IMR-90 (cell line): ENCODE data around the gene FAM168A. TPM values are rescaled to one million over a fixed set of nuclear protein-coding genes. Genes with fewer than 3 reads are reported as not detected.

Source experiments
- ATAC-seq: fragments of 200-7000 bp; cut with Tn5 transposase; 2 replicates; pipeline ENCODE4 v1.9.1; 2020; ENCODE audit warnings: low read depth, mild to moderate bottlenecking, moderate library complexity
- BruUV-seq: library from RNA; stranded (reverse); fragments of 400-500 nt; replicated peaks from 2 replicates; lab custom pipeline; 2021; lab: Mats Ljungman, UMichigan
- CTCF ChIA-PET: fragments of 300-600 bp; formaldehyde crosslinking; extraction: SDS; loops from one replicate; lab custom pipeline; 2021; ENCODE audit warnings: antibody characterized with exemption; lab: Yijun Ruan, JAX
- POLR2A ChIA-PET: fragments of 300-600 bp; sonication (Branson Sonifier 250); formaldehyde crosslinking; loops from one replicate; lab custom pipeline; 2022; ENCODE audit warnings: antibody characterized with exemption; ENCODE audit not compliant: unreplicated experiment; lab: Charles Lee
- DNase-seq: peaks from one replicate; pipeline ENCODE4 v3.0.0; 2013
- H2AFZ ChIP-seq: replicated peaks from 2 replicates; pipeline ENCODE3; 2013; ENCODE audit warnings: low read length, mild to moderate bottlenecking; ENCODE audit not compliant: poor library complexity
- H2AK5ac ChIP-seq: 2 replicates; pipeline ENCODE4 v1.6.1; 2013; ENCODE audit warnings: low read depth, low read length, inconsistent platforms
- H2AK9ac ChIP-seq: replicated peaks from 2 replicates; pipeline ENCODE3; 2013; ENCODE audit warnings: mild to moderate bottlenecking, low read depth, low read length, moderate library complexity; ENCODE audit not compliant: poor library complexity
- H2BK120ac ChIP-seq: 2 replicates; pipeline ENCODE4 v1.6.1; 2013; ENCODE audit warnings: low read depth, low read length, inconsistent platforms
- H2BK15ac ChIP-seq: 3 replicates; pipeline ENCODE4 v1.6.1; 2013; ENCODE audit warnings: low read depth, low read length, inconsistent platforms
- H2BK20ac ChIP-seq: 2 replicates; pipeline ENCODE4 v1.6.1; 2013; ENCODE audit warnings: low read depth, mild to moderate bottlenecking, inconsistent platforms, low read length, moderate library complexity
- H2BK5ac ChIP-seq: 2 replicates; pipeline ENCODE4 v1.6.1; 2013; ENCODE audit warnings: mild to moderate bottlenecking, low read depth, low read length, inconsistent platforms; ENCODE audit not compliant: poor library complexity, severe bottlenecking
- H3K14ac ChIP-seq: replicated peaks from 2 replicates; pipeline ENCODE4 v1.6.1; 2013; ENCODE audit warnings: low read depth, low read length, inconsistent platforms
- H3K18ac ChIP-seq: 2 replicates; pipeline ENCODE4 v1.6.1; 2013; ENCODE audit warnings: low read depth, low read length, control low read depth
- H3K23ac ChIP-seq: 2 replicates; pipeline ENCODE4 v1.6.1; 2013; ENCODE audit warnings: low read depth, low read length, inconsistent platforms
- H3K27ac ChIP-seq: 2 replicates; pipeline ENCODE4 v1.5.1; 2013; ENCODE audit warnings: mild to moderate bottlenecking, control low read depth, low read length; ENCODE audit not compliant: insufficient read depth
- H3K27me3 ChIP-seq: 2 replicates; pipeline ENCODE4 v1.6.1; 2013; ENCODE audit warnings: low read length; ENCODE audit not compliant: control insufficient read depth, insufficient read depth
- H3K36me3 ChIP-seq: 2 replicates; pipeline ENCODE4 v1.6.1; 2013; ENCODE audit warnings: low read length, mixed read lengths; ENCODE audit not compliant: control insufficient read depth, insufficient read depth
- H3K4ac ChIP-seq: 2 replicates; pipeline ENCODE4 v1.6.1; 2013; ENCODE audit warnings: low read depth, low read length, inconsistent platforms
- H3K4me1 ChIP-seq: 2 replicates; pipeline ENCODE4 v1.6.1; 2013; ENCODE audit warnings: low read length, mixed read lengths; ENCODE audit not compliant: control insufficient read depth, insufficient read depth
- H3K4me2 ChIP-seq: 2 replicates; pipeline ENCODE4 v1.6.1; 2013; ENCODE audit warnings: low read depth, mild to moderate bottlenecking, control low read depth, low read length, moderate library complexity
- H3K4me3 ChIP-seq: 2 replicates; pipeline ENCODE4 v1.5.1; 2013; ENCODE audit warnings: low read depth, mild to moderate bottlenecking, control low read depth, low read length, moderate library complexity; ENCODE audit not compliant: insufficient read depth
- H3K56ac ChIP-seq: 2 replicates; pipeline ENCODE4 v1.6.1; 2013; ENCODE audit warnings: low read length, inconsistent platforms; ENCODE audit not compliant: insufficient read depth; ENCODE audit errors: extremely low read depth
- H3K79me1 ChIP-seq, 2 experiments: 2 replicates each; pipeline ENCODE4 v1.6.1; 2013; ENCODE audit warnings: low read length in 2 of 2, inconsistent platforms in 1 of 2, low read depth in 1 of 2
- H3K9ac ChIP-seq: 2 replicates; pipeline ENCODE4 v1.6.1; 2013; ENCODE audit warnings: low read depth, low read length, control low read depth
- H3K9me1 ChIP-seq: 2 replicates; pipeline ENCODE4 v1.6.1; 2013; ENCODE audit warnings: low read length, inconsistent platforms; ENCODE audit not compliant: insufficient read depth
- H3K9me3 ChIP-seq: 2 replicates; pipeline ENCODE4 v1.6.1; 2013; ENCODE audit warnings: low read length; ENCODE audit not compliant: control insufficient read depth, insufficient read depth
- H4K20me1 ChIP-seq: 2 replicates; pipeline ENCODE4 v1.6.1; 2013; ENCODE audit warnings: low read length, inconsistent platforms; ENCODE audit not compliant: insufficient read depth
- H4K5ac ChIP-seq: 2 replicates; pipeline ENCODE4 v1.6.1; 2013; ENCODE audit warnings: mild to moderate bottlenecking, low read depth, low read length, control low read depth
- H4K8ac ChIP-seq, 2 experiments: 2 replicates each; pipeline ENCODE4 v1.6.1; 2013; ENCODE audit warnings: low read depth in 2 of 2, low read length in 2 of 2, control low read depth in 1 of 2, inconsistent platforms in 1 of 2
- H4K91ac ChIP-seq: 2 replicates; pipeline ENCODE4 v1.6.1; 2013; ENCODE audit warnings: low read depth, low read length, inconsistent platforms; ENCODE audit not compliant: insufficient read depth
- BHLHE40 ChIP-seq: fragments of 150-350 bp; IDR thresholded peaks from 2 replicates; pipeline ENCODE4 v1.6.1; 2016; ENCODE audit warnings: mild to moderate bottlenecking, low read depth, low read length
- CEBPB ChIP-seq: IDR thresholded peaks from 2 replicates; pipeline ENCODE4 v1.6.1; 2012; ENCODE audit warnings: low read depth, low read length, improper control_type of control experiment
- CHD1 ChIP-seq: IDR thresholded peaks from 2 replicates; pipeline ENCODE4 v1.6.1; 2012; ENCODE audit warnings: low read depth, low read length, improper control_type of control experiment
- CTCF ChIP-seq: conservative IDR thresholded peaks from 2 replicates; pipeline ENCODE4 v1.5.1; 2012; ENCODE audit warnings: mild to moderate bottlenecking, low read depth, low read length, improper control_type of control experiment
- ELK1 ChIP-seq: fragments of 150-350 bp; IDR thresholded peaks from 2 replicates; pipeline ENCODE4 v1.6.1; 2016; ENCODE audit warnings: low read depth, mild to moderate bottlenecking, low read length, moderate library complexity, borderline replicate concordance
- FOS ChIP-seq: fragments of 150-350 bp; IDR thresholded peaks from 2 replicates; pipeline ENCODE4 v1.6.1; 2016; ENCODE audit warnings: low read depth, low read length
- MAFK ChIP-seq: IDR thresholded peaks from 2 replicates; pipeline ENCODE4 v1.6.1; 2012; ENCODE audit warnings: low read depth, low read length, improper control_type of control experiment
- MAZ ChIP-seq: IDR thresholded peaks from 2 replicates; pipeline ENCODE4 v1.6.1; 2012; ENCODE audit warnings: low read depth, mild to moderate bottlenecking, low read length, improper control_type of control experiment, moderate library complexity, borderline replicate concordance
- MXI1 ChIP-seq: IDR thresholded peaks from 2 replicates; pipeline ENCODE4 v1.6.1; 2012; ENCODE audit warnings: low read depth, mild to moderate bottlenecking, low read length, moderate library complexity, borderline replicate concordance
- NFE2L2 ChIP-seq: fragments of 150-350 bp; IDR thresholded peaks from 2 replicates; pipeline ENCODE4 v1.6.1; 2016; ENCODE audit warnings: low read depth, mild to moderate bottlenecking, low read length
- POLR2A ChIP-seq: IDR thresholded peaks from 2 replicates; pipeline ENCODE4 v1.6.1; 2012; ENCODE audit warnings: mild to moderate bottlenecking, low read depth, low read length
- RAD21 ChIP-seq: IDR thresholded peaks from 2 replicates; pipeline ENCODE4 v1.6.1; 2012; ENCODE audit warnings: low read length, improper control_type of control experiment
- RCOR1 ChIP-seq: IDR thresholded peaks from 2 replicates; pipeline ENCODE4 v1.6.1; 2012; ENCODE audit warnings: mild to moderate bottlenecking, low read length, improper control_type of control experiment; ENCODE audit not compliant: insufficient replicate concordance
- RFX5 ChIP-seq: IDR thresholded peaks from 2 replicates; pipeline ENCODE4 v1.8.0; 2012; ENCODE audit warnings: low read depth, mild to moderate bottlenecking, low read length, moderate library complexity
- SMC3 ChIP-seq: fragments of 150-350 bp; IDR thresholded peaks from 2 replicates; pipeline ENCODE4 v1.6.1; 2016; ENCODE audit warnings: low read depth, mild to moderate bottlenecking, antibody characterized with exemption, low read length, moderate library complexity
- WGBS, 2 experiments: methylation state at CpG; one replicate each; pipeline versions ENCODE4 v1.1.5 to v1.1.7; 2013; ENCODE audit warnings: missing lambda C conversion rate in 2 of 2; ENCODE audit not compliant: insufficient read length in 1 of 2; ENCODE audit errors: extremely low coverage in 2 of 2; 5-methylcytosine and 5-hydroxymethylcytosine counted together
- dilution Hi-C: fragments of 300-500 bp; cut with HindIII; formaldehyde crosslinking; loops from one replicate; pipeline ENCODE4 v1.14.3; 2018; ENCODE audit warnings: low sequenced_read_pairs; ENCODE audit not compliant: unreplicated experiment
- in situ Hi-C: fragments of 300-500 bp; cut with MboI; formaldehyde crosslinking; loops from 3 replicates; pipeline ENCODE4 v1.14.3; 2019; ENCODE audit warnings: low sequenced_read_pairs, inconsistent platforms, mixed read lengths
- intact Hi-C: fragments of 100-400 bp; cut with micrococcal nuclease; formaldehyde crosslinking; loops from 2 replicates; pipeline ENCODE4 v1.10.0; 2022
- polyA plus RNA-seq, 3 experiments: library from polyadenylated mRNA; depleted of rRNA; stranded (reverse); fragments of >200 nt; gene quantifications; 2 replicates each; pipeline ENCODE4 v1.2.3, GENCODE V29; 2012; ENCODE audit warnings: low replicate concordance in 1 of 3
- total RNA-seq: library from RNA; depleted of rRNA; stranded (reverse); fragments of >200 nt; gene quantifications from 2 replicates; pipeline ENCODE4 v1.2.3, GENCODE V29; 2012
- TF ChIP-seq, protein P1 (sequence below): fragments of 150-350 bp; IDR thresholded peaks from 2 replicates; pipeline ENCODE4 v1.6.1; 2017; ENCODE audit warnings: mild to moderate bottlenecking, antibody characterized with exemption, low read length, low read depth

The FAM168A gene
- total and polyA plus RNA-seq, 2 of the 4 experiments (the other 2 are of a cell fraction): 13.1 to 22.8 TPM

DNA sequence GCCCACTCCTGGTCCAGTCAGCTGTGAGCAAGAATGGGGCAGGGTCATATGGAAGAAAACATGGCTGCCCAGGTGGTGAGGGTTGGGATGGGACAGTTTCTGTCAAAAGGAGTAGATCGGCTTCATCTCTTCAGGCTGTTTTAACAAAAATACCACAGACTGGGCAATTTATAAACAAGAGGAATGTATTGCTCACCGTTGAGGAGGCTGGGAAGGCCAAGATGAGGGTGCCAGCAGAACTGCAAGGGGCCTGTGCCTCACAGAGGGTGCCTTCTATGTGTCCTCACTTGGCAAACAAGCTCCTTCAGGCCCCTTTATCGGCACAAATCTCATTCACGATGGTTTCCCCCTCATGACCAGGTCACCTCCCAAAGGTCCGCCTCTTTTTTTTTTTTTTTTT lies 239.8 kb downstream of the FAM168A start:
- DNase-seq (peak; percentile 56), ATAC-seq (peak; percentile 76)
- ChIA-PET POLR2A (no interaction called here), CTCF (interaction anchor here (0.5 kb wide), 1 partner anchor 237 kb away, joined by 3 read pairs; no protein-coding TSS in a partner anchor)
- no peak overlapping the region for H3K27ac ChIP-seq
- H3K36me3 ChIP-seq: peaks cover 81% of the 10 kb centered on the region
- no peak overlapping the region for H2BK5ac ChIP-seq
- H2AFZ ChIP-seq: peak overlapping the region; percentile 14
- no peak overlapping the region for H2BK120ac ChIP-seq
- no peak for TF ChIP-seq RCOR1
- no peak for TF ChIP-seq MAZ
- TF ChIP-seq SMC3: no peak
- TF ChIP-seq FOS: no peak
- TF ChIP-seq RFX5: no peak
- TF ChIP-seq POLR2A: no peak
- TF ChIP-seq BHLHE40: no peak
- TF ChIP-seq CTCF: no peak
- TF ChIP-seq CHD1: no peak
- TF ChIP-seq ELK1: no peak
- no peak for TF ChIP-seq RAD21
- no peak for TF ChIP-seq NFE2L2
- TF ChIP-seq MAFK: no peak
- TF ChIP-seq CEBPB: no peak
- TF ChIP-seq MXI1: no peak
- TF ChIP-seq, protein P1, sequence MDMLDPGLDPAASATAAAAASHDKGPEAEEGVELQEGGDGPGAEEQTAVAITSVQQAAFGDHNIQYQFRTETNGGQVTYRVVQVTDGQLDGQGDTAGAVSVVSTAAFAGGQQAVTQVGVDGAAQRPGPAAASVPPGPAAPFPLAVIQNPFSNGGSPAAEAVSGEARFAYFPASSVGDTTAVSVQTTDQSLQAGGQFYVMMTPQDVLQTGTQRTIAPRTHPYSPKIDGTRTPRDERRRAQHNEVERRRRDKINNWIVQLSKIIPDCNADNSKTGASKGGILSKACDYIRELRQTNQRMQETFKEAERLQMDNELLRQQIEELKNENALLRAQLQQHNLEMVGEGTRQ: no peak
- H4K20me1 ChIP-seq: peaks cover 47% of the 10 kb centered on the region
- WGBS, 2 experiments: 80% methylated on average over 2 of the region's 5 CpGs; no CpG with 5 or more reads in 1 of the 2 experiments
- H3K23ac ChIP-seq: no peak overlapping the region
- no peak overlapping the region for H4K5ac ChIP-seq
- no peaks in the 10 kb centered on the region for H3K9me3 ChIP-seq
- H3K4me2 ChIP-seq: no peak overlapping the region
- no peak overlapping the region for H3K18ac ChIP-seq
- in situ Hi-C loops: no loop called here
- dilution Hi-C loops: no loop called here
- peaks cover 9% of the 10 kb centered on the region; the same call in 1 of the 2 replicates for H3K4me1 ChIP-seq
- no peak overlapping the region for H3K9ac ChIP-seq
- no peaks in the 10 kb centered on the region for H3K27me3 ChIP-seq
- no peak overlapping the region for H2BK20ac ChIP-seq
- peaks cover 15 to 70% of the 10 kb centered on the region in 2 experiments for H3K79me1 ChIP-seq
- peak overlapping the region; percentile 74 for H2AK9ac ChIP-seq
- H2AK5ac ChIP-seq: no peak overlapping the region; the same call in 1 of the 2 replicates
- no peak overlapping the region for H4K91ac ChIP-seq
- H3K4ac ChIP-seq: peak overlapping the region; percentile 29; the same call in 1 of the 2 replicates
- no peak overlapping the region for H3K4me3 ChIP-seq
- H4K8ac ChIP-seq: no peak overlapping the region
- H2BK15ac ChIP-seq: no peak overlapping the region
- H3K56ac ChIP-seq: no peak overlapping the region
- intact Hi-C loops: no loop called here
- BruUV-seq: no TSS peak
- H3K9me1 ChIP-seq: peaks cover 10% of the 10 kb centered on the region
- peak overlapping the region; percentile 48; the same call in 1 of the 2 replicates for H3K14ac ChIP-seq
